ENCODE results near the gene ACSS2. TPM values are rescaled to one million over a fixed set of nuclear protein-coding genes. Genes with fewer than 3 reads are reported as not detected.
A peak's percentile ranks its signal among the peaks of the same experiment; 100 is the strongest.

Gene ACSS2
- total RNA-seq, 1 donor from 2014 or later: 8.4 TPM

GRCh38 chr20:34872622-34873224 lies 3.7 kb upstream of the ACSS2 start, which contains the start of gene GGT7:
Gene GGT7, minus strand, starts transcription at chr20:34872856. Its CDS starts 41 bp downstream, at chr20:34872815.
- H3K4me1 Mint-ChIP-seq: peaks cover 53% of the 10 kb centered on the region
- DNase-seq: peak; percentile 84
- no peak for TF ChIP-seq CTCF (IDR thresholded peaks at IDR 0.05)
- intact Hi-C loops (cut with micrococcal nuclease): loop anchor here (1.0 to 10.0 kb wide), 3 partner anchors 84 to 1082 kb away; partner anchors contain the start of genes SCAND1 and TRPC4AP
- CTCF ChIA-PET: interaction anchor here (0.6 to 1.3 kb wide), 5 partner anchors 34 to 212 kb away, joined by 3 to 6 read pairs (median 3); partner anchors contain the start of genes GSS and MYH7B
- H3K36me3 Mint-ChIP-seq (ENCODE audit: low read depth): no peaks in the 10 kb centered on the region
- no peaks in the 10 kb centered on the region for H3K27me3 Mint-ChIP-seq
- POLR2A ChIA-PET: interaction anchor here (1.1 to 1.3 kb wide), 2 partner anchors 83 to 220 kb away, joined by 3 read pairs; partner anchors contain the start of genes MYH7B and TRPC4AP
- ATAC-seq (ENCODE audit: low read depth): peak; percentile 60
- peak within 1 kb of the TSS; percentile 77 for H3K27ac Mint-ChIP-seq
- H3K9me3 Mint-ChIP-seq: no peaks in the 10 kb centered on the region
- peak within 1 kb of the TSS; percentile 84 for H3K4me3 Mint-ChIP-seq

GRCh38 chr20:34873583-34874093 lies 2.8 kb upstream of the ACSS2 start:
- DNase-seq (no peak), ATAC-seq (ENCODE audit: low read depth) (no peak)
- CTCF ChIA-PET: interaction anchor here (0.6 to 1.7 kb wide), 6 partner anchors 35 to 336 kb away, joined by 3 to 8 read pairs (median 4); partner anchors contain the start of genes GSS and MYH7B
- Mint-ChIP-seq H3K36me3 (ENCODE audit: low read depth) (no peaks in the 10 kb centered on the region), H3K4me3 (peak overlapping the region; percentile 78), H3K9me3 (no peaks in the 10 kb centered on the region), H3K4me1 (peaks cover 53% of the 10 kb centered on the region), H3K27ac (peak overlapping the region; percentile 13), H3K27me3 (no peaks in the 10 kb centered on the region)
- intact Hi-C loops (cut with micrococcal nuclease): loop anchor here (1.0 to 10.0 kb wide), 3 partner anchors 223 to 1081 kb away; partner anchors contain the start of gene SCAND1
- POLR2A ChIA-PET: interaction anchor here (1.1 kb wide), 1 partner anchor 219 kb away, joined by 3 read pairs; the partner anchor contains the start of gene TRPC4AP
- no peak for TF ChIP-seq CTCF (IDR thresholded peaks at IDR 0.05)

- TF ChIP-seq CTCF (IDR thresholded peaks at IDR 0.05): no peak
- H3K9me3 Mint-ChIP-seq: no peaks in the 10 kb centered on the region
- H3K36me3 Mint-ChIP-seq (ENCODE audit: low read depth): no peaks in the 10 kb centered on the region
- peak overlapping the region; percentile 78 for H3K4me3 Mint-ChIP-seq
- ChIA-PET CTCF (interaction anchor here (1.0 to 1.7 kb wide), 4 partner anchors 36 to 335 kb away, joined by 3 to 8 read pairs (median 4); partner anchors contain the start of genes GSS and MYH7B), POLR2A (no interaction called here)
- H3K27ac Mint-ChIP-seq: no peak overlapping the region
- intact Hi-C loops (cut with micrococcal nuclease): loop anchor here (1.0 to 10.0 kb wide), 3 partner anchors 222 to 1081 kb away; partner anchors contain the start of gene SCAND1
- H3K27me3 Mint-ChIP-seq: no peaks in the 10 kb centered on the region
- ATAC-seq (ENCODE audit: low read depth) (no peak), DNase-seq (no peak)
- peaks cover 53% of the 10 kb centered on the region for H3K4me1 Mint-ChIP-seq
These were observed 2.2 kb upstream of the ACSS2 start for GRCh38 chr20:34874094-34874654.

DNA sequence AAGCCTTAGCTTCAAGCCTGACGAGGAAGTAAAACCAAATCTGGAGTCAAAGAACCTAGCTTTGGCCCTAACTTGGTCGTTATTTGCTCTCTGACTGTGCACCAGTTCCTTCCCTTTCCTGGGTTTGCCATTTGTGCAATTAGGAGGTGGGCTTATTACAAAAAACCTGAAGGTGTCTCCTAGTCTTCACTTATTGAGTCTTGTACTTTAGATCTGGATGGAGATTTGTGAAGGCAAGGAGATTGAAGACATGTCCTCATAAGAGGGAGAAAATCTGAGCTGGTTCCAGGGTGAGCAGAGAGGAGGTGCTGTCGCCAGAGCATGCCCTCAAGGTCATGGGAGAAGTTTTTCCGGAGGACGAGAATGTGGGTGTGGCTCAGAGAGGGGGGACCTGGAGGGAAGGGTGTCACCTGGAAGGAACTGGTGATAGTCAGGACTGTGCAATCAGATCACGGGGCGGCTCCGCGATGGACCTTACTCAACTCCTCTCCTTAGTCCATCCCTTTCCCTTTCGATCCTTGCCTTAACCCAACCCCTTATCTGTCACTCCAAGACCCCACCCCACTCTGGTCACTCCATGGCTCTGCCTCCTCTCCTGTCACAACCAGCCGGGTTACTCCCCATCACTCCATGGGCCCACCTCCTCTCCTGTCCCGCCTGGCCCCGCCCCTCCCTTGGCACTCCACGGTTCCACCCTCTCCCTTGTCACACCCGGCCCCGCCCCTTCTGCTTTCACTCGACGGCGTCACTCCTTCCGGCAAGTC lies 588 bp upstream of the ACSS2 start:
- TF ChIP-seq CTCF (IDR thresholded peaks at IDR 0.05): no peak
- Mint-ChIP-seq H3K4me1 (peaks cover 53% of the 10 kb centered on the region), H3K36me3 (ENCODE audit: low read depth) (no peaks in the 10 kb centered on the region), H3K27ac (peak overlapping the region; percentile 25), H3K9me3 (no peaks in the 10 kb centered on the region), H3K4me3 (peak overlapping the region; percentile 86), H3K27me3 (no peaks in the 10 kb centered on the region)
- intact Hi-C loops (cut with micrococcal nuclease): loop anchor here (1.0 to 10.0 kb wide), 9 partner anchors 51 to 1079 kb away; partner anchors contain the start of genes AHCY, DYNLRB1, ERGIC3 and GSS
- POLR2A ChIA-PET: interaction anchor here (0.8 to 1.7 kb wide), 5 partner anchors 13 to 1077 kb away, joined by 3 to 16 read pairs (median 4); partner anchors contain the start of genes EDEM2, GSS and MYH7B
- ATAC-seq (ENCODE audit: low read depth): peak; percentile 79
- CTCF ChIA-PET: no interaction called here
- no peak for DNase-seq
